SHP77 treated with DMSO at 0.1 percent for 48 hours (cell line): ENCODE measurements around the gene CEP19.

ENCODE experiments used
- DNase-seq: peaks from one replicate; lab custom pipeline; 2025; lab: John Stamatoyannopoulos, UW

CEP19 gene

DNA sequence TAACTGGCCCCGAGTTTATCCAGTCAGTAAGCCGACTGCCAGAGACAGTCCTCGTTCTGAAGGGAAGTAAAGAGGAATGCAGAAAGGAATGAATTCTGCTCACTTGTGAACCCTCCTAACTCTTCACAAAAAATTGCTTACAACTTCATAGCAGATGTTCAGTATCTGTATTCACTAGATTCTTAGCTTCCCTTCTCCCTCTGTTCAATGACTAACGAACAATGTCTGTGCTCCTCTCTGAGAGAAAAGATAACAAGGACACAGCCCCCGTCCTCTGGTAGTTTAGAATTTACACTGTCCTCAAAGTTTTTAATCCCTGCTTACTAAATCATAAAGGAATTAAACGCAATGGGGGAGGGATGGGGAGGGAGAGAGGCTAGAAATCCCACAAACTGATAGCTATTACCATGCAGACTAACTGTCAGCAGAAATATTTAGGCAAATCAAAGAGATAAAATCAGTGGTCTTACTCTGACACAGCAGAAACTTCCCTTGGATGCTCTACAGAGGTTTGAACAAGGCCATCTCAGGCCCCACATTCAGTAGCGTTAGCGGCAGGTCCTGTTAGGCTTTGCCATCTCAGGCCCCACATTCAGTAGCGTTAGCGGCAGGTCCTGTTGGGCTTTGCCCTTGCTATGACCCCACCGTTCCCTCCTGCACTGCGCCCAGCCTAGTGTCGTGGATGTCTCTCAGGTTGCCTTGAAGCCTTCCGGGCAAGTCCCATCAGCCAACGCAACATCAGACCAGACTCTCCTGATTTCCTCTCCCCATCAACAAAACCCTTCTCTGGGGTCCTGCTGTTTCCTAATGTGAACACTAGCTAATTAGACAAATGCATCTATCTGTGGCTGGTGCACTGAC, 49.1 kb downstream of the CEP19 start:
- DNase-seq: no peak

DNA sequence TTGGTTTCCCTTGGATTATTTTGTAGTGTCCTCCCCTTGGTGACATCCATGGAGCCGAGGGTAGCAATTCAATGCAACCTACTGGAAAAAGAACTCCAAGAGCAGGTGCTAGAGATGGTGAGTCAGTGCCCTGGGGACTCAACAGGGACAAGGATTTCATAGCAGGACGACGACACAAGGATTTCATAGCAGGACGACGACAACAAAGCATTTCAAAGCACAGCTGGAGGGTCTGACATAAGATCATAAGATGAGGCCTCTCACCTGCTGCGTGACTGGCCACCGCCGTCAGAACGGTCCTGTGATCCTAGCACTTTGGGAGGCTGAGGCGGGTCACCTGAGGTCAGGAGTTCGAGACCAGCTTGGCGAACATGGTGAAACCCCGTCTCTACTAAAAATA, 50.0 kb downstream of the CEP19 start:
- DNase-seq: peak; percentile 54

DNA sequence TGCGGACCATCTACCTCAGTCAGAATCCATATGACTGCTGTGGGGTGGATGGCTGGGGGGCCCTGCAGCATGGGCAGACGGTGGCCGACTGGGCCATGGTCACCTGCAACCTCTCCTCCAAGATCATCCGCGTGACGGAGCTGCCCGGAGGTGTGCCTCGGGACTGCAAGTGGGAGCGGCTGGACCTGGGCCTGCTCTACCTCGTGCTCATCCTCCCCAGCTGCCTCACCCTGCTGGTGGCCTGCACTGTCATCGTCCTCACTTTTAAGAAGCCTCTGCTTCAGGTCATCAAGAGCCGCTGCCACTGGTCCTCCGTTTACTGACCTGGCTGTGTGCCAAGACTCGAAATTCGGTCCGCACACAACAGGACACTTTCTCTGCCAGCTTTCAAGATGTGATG, 50.6 kb downstream of the CEP19 start:
- DNase-seq: peak; percentile 14

DNA sequence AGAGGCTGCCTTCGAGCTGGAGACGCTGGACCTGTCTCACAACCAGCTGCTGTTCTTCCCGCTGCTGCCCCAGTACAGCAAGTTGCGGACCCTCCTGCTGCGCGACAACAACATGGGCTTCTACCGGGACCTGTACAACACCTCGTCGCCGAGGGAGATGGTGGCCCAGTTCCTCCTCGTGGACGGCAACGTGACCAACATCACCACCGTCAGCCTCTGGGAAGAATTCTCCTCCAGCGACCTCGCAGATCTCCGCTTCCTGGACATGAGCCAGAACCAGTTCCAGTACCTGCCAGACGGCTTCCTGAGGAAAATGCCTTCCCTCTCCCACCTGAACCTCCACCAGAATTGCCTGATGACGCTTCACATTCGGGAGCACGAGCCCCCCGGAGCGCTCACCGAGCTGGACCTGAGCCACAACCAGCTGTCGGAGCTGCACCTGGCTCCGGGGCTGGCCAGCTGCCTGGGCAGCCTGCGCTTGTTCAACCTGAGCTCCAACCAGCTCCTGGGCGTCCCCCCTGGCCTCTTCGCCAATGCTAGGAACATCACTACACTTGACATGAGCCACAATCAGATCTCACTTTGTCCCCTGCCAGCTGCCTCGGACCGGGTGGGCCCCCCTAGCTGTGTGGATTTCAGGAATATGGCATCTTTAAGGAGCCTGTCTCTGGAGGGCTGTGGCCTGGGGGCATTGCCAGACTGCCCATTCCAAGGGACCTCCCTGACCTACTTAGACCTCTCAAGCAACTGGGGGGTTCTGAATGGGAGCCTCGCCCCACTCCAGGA, 51.5 kb downstream of the CEP19 start:
- peak; percentile 15 for DNase-seq

DNA sequence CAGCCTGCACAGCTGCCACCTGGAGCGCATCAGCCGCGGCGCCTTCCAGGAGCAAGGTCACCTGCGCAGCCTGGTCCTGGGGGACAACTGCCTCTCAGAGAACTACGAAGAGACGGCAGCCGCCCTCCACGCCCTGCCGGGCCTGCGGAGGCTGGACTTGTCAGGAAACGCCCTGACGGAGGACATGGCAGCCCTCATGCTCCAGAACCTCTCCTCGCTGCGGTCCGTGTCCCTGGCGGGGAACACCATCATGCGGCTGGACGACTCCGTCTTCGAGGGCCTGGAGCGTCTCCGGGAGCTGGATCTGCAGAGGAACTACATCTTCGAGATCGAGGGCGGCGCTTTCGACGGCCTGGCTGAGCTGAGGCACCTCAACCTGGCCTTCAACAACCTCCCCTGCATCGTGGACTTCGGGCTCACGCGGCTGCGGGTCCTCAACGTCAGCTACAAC, 52.1 kb downstream of the CEP19 start:
- no peak for DNase-seq
